ENCODE results near the gene MACF1. TPM values are rescaled to one million over a fixed set of nuclear protein-coding genes. Genes with fewer than 3 reads are reported as not detected.
"Not testable (repeated sequence)": the region's sequence is repeated elsewhere in the genome, so short reads cannot be mapped to it uniquely, and the experiment has no call there.

The MACF1 gene
- total RNA-seq, 2 donors from 2014 or later: 273 to 278 TPM

GRCh38 chr1:39508266-39508665 lies 303.8 kb downstream of the MACF1 start:
- Histone ChIP-seq H3K4me3 (no peak overlapping the region), H3K27me3 (no peaks in the 10 kb centered on the region), H3K36me3 (no peaks in the 10 kb centered on the region), H3K4me1 (no peaks in the 10 kb centered on the region), H3K27ac (no peak overlapping the region), H3K9me3 (no peaks in the 10 kb centered on the region)
- TF ChIP-seq CTCF (IDR thresholded peaks at IDR 0.05): no peak
- no peak for DNase-seq (ENCODE audit: low spot score)

GRCh38 chr1:39508857-39509305 lies 304.4 kb downstream of the MACF1 start:
- no peak for TF ChIP-seq CTCF (IDR thresholded peaks at IDR 0.05)
- H3K27ac ChIP-seq: no peak overlapping the region
- H3K4me3 ChIP-seq: no peak overlapping the region
- no peaks in the 10 kb centered on the region for H3K9me3 ChIP-seq
- no peak for DNase-seq (ENCODE audit: low spot score)
- no peaks in the 10 kb centered on the region for H3K4me1 ChIP-seq
- no peaks in the 10 kb centered on the region for H3K27me3 ChIP-seq
- H3K36me3 ChIP-seq: no peaks in the 10 kb centered on the region

- Histone ChIP-seq H3K36me3 (no peaks in the 10 kb centered on the region), H3K9me3 (no peaks in the 10 kb centered on the region), H3K4me3 (no peak overlapping the region), H3K27me3 (no peaks in the 10 kb centered on the region), H3K4me1 (no peaks in the 10 kb centered on the region), H3K27ac (no peak overlapping the region)
- no peak for TF ChIP-seq CTCF (IDR thresholded peaks at IDR 0.05)
- DNase-seq (ENCODE audit: low spot score): no peak
Measured at GRCh38 chr1:39509360-39510009, 305.0 kb downstream of the MACF1 start.

- H3K9me3 ChIP-seq: not testable (repeated sequence)
Measured at GRCh38 chr1:39510570-39511186, 306.2 kb downstream of the MACF1 start.

GRCh38 chr1:39511477-39511876 lies 307.0 kb downstream of the MACF1 start:
- H3K4me1 ChIP-seq; H3K36me3 ChIP-seq; H3K9me3 ChIP-seq; H3K4me3 ChIP-seq; H3K27ac ChIP-seq; DNase-seq (ENCODE audit: low spot score); H3K27me3 ChIP-seq: not testable (repeated sequence)

More at GRCh38 chr1:39510570-39511186, 306.2 kb downstream of the MACF1 start:
- not testable (repeated sequence) for H3K27ac ChIP-seq; H3K4me1 ChIP-seq; H3K36me3 ChIP-seq; H3K27me3 ChIP-seq; DNase-seq (ENCODE audit: low spot score); H3K4me3 ChIP-seq

GRCh38 chr1:39512234-39512847 lies 307.8 kb downstream of the MACF1 start:
- H3K9me3 ChIP-seq; H3K4me1 ChIP-seq; H3K4me3 ChIP-seq; H3K36me3 ChIP-seq; H3K27me3 ChIP-seq; H3K27ac ChIP-seq; DNase-seq (ENCODE audit: low spot score): not testable (repeated sequence)

GRCh38 chr1:39514710-39515124 lies 310.2 kb downstream of the MACF1 start:
- not testable (repeated sequence) for H3K36me3 ChIP-seq; H3K4me1 ChIP-seq; H3K9me3 ChIP-seq; H3K27me3 ChIP-seq; DNase-seq (ENCODE audit: low spot score)
- Histone ChIP-seq H3K4me3 (peak overlapping the region; percentile 21 to 39), H3K27ac (peak overlapping the region; percentile 55 to 74)

- not testable (repeated sequence) for H3K36me3 ChIP-seq; DNase-seq (ENCODE audit: low spot score); H3K27me3 ChIP-seq; H3K4me1 ChIP-seq; H3K9me3 ChIP-seq
- Histone ChIP-seq H3K4me3 (peak overlapping the region; percentile 21 to 39), H3K27ac (peak overlapping the region; percentile 55 to 74)
Measured at GRCh38 chr1:39515131-39516086, 310.9 kb downstream of the MACF1 start.

- H3K36me3 ChIP-seq; DNase-seq (ENCODE audit: low spot score); H3K4me1 ChIP-seq; H3K27me3 ChIP-seq; H3K4me3 ChIP-seq; H3K27ac ChIP-seq; H3K9me3 ChIP-seq: not testable (repeated sequence)
Measured at GRCh38 chr1:39516841-39517240, 312.3 kb downstream of the MACF1 start.

- not testable (repeated sequence) for H3K9me3 ChIP-seq; H3K4me3 ChIP-seq; H3K4me1 ChIP-seq; H3K36me3 ChIP-seq; H3K27ac ChIP-seq; H3K27me3 ChIP-seq; DNase-seq (ENCODE audit: low spot score)
Measured at GRCh38 chr1:39517936-39518335, 313.4 kb downstream of the MACF1 start.

- not testable (repeated sequence) for DNase-seq (ENCODE audit: low spot score); H3K9me3 ChIP-seq; H3K27me3 ChIP-seq; H3K4me3 ChIP-seq; H3K4me1 ChIP-seq; H3K27ac ChIP-seq; H3K36me3 ChIP-seq
Measured at GRCh38 chr1:39519376-39519775, 314.9 kb downstream of the MACF1 start.

All from right atrium auricular region (tissue), 2 donors.